IMR-90 (cell line): ENCODE measurements around the gene APBB3. TPM values are rescaled to one million over a fixed set of nuclear protein-coding genes. Genes with fewer than 3 reads are reported as not detected.
A peak's percentile ranks its signal among the peaks of the same experiment; 100 is the strongest.

ENCODE experiments used
- ATAC-seq: fragments of 200-7000 bp; cut with Tn5 transposase; 2 replicates; pipeline ENCODE4 v1.9.1; 2020; ENCODE audit warnings: low read depth, mild to moderate bottlenecking, moderate library complexity
- BruUV-seq: library from RNA; stranded (reverse); fragments of 400-500 nt; replicated peaks from 2 replicates; lab custom pipeline; 2021; lab: Mats Ljungman, UMichigan
- CTCF ChIA-PET: fragments of 300-600 bp; formaldehyde crosslinking; extraction: SDS; loops from one replicate; lab custom pipeline; 2021; ENCODE audit warnings: antibody characterized with exemption; lab: Yijun Ruan, JAX
- POLR2A ChIA-PET: fragments of 300-600 bp; sonication (Branson Sonifier 250); formaldehyde crosslinking; loops from one replicate; lab custom pipeline; 2022; ENCODE audit warnings: antibody characterized with exemption; ENCODE audit not compliant: unreplicated experiment; lab: Charles Lee
- DNase-seq: peaks from one replicate; pipeline ENCODE4 v3.0.0; 2013
- H2AFZ ChIP-seq: replicated peaks from 2 replicates; pipeline ENCODE3; 2013; ENCODE audit warnings: low read length, mild to moderate bottlenecking; ENCODE audit not compliant: poor library complexity
- H2AK5ac ChIP-seq: 2 replicates; pipeline ENCODE4 v1.6.1; 2013; ENCODE audit warnings: low read depth, low read length, inconsistent platforms
- H2AK9ac ChIP-seq: replicated peaks from 2 replicates; pipeline ENCODE3; 2013; ENCODE audit warnings: mild to moderate bottlenecking, low read depth, low read length, moderate library complexity; ENCODE audit not compliant: poor library complexity
- H2BK120ac ChIP-seq: 2 replicates; pipeline ENCODE4 v1.6.1; 2013; ENCODE audit warnings: low read depth, low read length, inconsistent platforms
- H2BK15ac ChIP-seq: 3 replicates; pipeline ENCODE4 v1.6.1; 2013; ENCODE audit warnings: low read depth, low read length, inconsistent platforms
- H2BK20ac ChIP-seq: 2 replicates; pipeline ENCODE4 v1.6.1; 2013; ENCODE audit warnings: low read depth, mild to moderate bottlenecking, inconsistent platforms, low read length, moderate library complexity
- H2BK5ac ChIP-seq: 2 replicates; pipeline ENCODE4 v1.6.1; 2013; ENCODE audit warnings: mild to moderate bottlenecking, low read depth, low read length, inconsistent platforms; ENCODE audit not compliant: poor library complexity, severe bottlenecking
- H3K14ac ChIP-seq: replicated peaks from 2 replicates; pipeline ENCODE4 v1.6.1; 2013; ENCODE audit warnings: low read depth, low read length, inconsistent platforms
- H3K18ac ChIP-seq: 2 replicates; pipeline ENCODE4 v1.6.1; 2013; ENCODE audit warnings: low read depth, low read length, control low read depth
- H3K23ac ChIP-seq: 2 replicates; pipeline ENCODE4 v1.6.1; 2013; ENCODE audit warnings: low read depth, low read length, inconsistent platforms
- H3K27ac ChIP-seq: 2 replicates; pipeline ENCODE4 v1.5.1; 2013; ENCODE audit warnings: mild to moderate bottlenecking, control low read depth, low read length; ENCODE audit not compliant: insufficient read depth
- H3K27me3 ChIP-seq: 2 replicates; pipeline ENCODE4 v1.6.1; 2013; ENCODE audit warnings: low read length; ENCODE audit not compliant: control insufficient read depth, insufficient read depth
- H3K36me3 ChIP-seq: 2 replicates; pipeline ENCODE4 v1.6.1; 2013; ENCODE audit warnings: low read length, mixed read lengths; ENCODE audit not compliant: control insufficient read depth, insufficient read depth
- H3K4ac ChIP-seq: 2 replicates; pipeline ENCODE4 v1.6.1; 2013; ENCODE audit warnings: low read depth, low read length, inconsistent platforms
- H3K4me1 ChIP-seq: 2 replicates; pipeline ENCODE4 v1.6.1; 2013; ENCODE audit warnings: low read length, mixed read lengths; ENCODE audit not compliant: control insufficient read depth, insufficient read depth
- H3K4me2 ChIP-seq: 2 replicates; pipeline ENCODE4 v1.6.1; 2013; ENCODE audit warnings: low read depth, mild to moderate bottlenecking, control low read depth, low read length, moderate library complexity
- H3K4me3 ChIP-seq: 2 replicates; pipeline ENCODE4 v1.5.1; 2013; ENCODE audit warnings: low read depth, mild to moderate bottlenecking, control low read depth, low read length, moderate library complexity; ENCODE audit not compliant: insufficient read depth
- H3K56ac ChIP-seq: 2 replicates; pipeline ENCODE4 v1.6.1; 2013; ENCODE audit warnings: low read length, inconsistent platforms; ENCODE audit not compliant: insufficient read depth; ENCODE audit errors: extremely low read depth
- H3K79me1 ChIP-seq, 2 experiments: 2 replicates each; pipeline ENCODE4 v1.6.1; 2013; ENCODE audit warnings: low read length in 2 of 2, inconsistent platforms in 1 of 2, low read depth in 1 of 2
- H3K9ac ChIP-seq: 2 replicates; pipeline ENCODE4 v1.6.1; 2013; ENCODE audit warnings: low read depth, low read length, control low read depth
- H3K9me1 ChIP-seq: 2 replicates; pipeline ENCODE4 v1.6.1; 2013; ENCODE audit warnings: low read length, inconsistent platforms; ENCODE audit not compliant: insufficient read depth
- H3K9me3 ChIP-seq: 2 replicates; pipeline ENCODE4 v1.6.1; 2013; ENCODE audit warnings: low read length; ENCODE audit not compliant: control insufficient read depth, insufficient read depth
- H4K20me1 ChIP-seq: 2 replicates; pipeline ENCODE4 v1.6.1; 2013; ENCODE audit warnings: low read length, inconsistent platforms; ENCODE audit not compliant: insufficient read depth
- H4K5ac ChIP-seq: 2 replicates; pipeline ENCODE4 v1.6.1; 2013; ENCODE audit warnings: mild to moderate bottlenecking, low read depth, low read length, control low read depth
- H4K8ac ChIP-seq, 2 experiments: 2 replicates each; pipeline ENCODE4 v1.6.1; 2013; ENCODE audit warnings: low read depth in 2 of 2, low read length in 2 of 2, control low read depth in 1 of 2, inconsistent platforms in 1 of 2
- H4K91ac ChIP-seq: 2 replicates; pipeline ENCODE4 v1.6.1; 2013; ENCODE audit warnings: low read depth, low read length, inconsistent platforms; ENCODE audit not compliant: insufficient read depth
- BHLHE40 ChIP-seq: fragments of 150-350 bp; IDR thresholded peaks from 2 replicates; pipeline ENCODE4 v1.6.1; 2016; ENCODE audit warnings: mild to moderate bottlenecking, low read depth, low read length
- CEBPB ChIP-seq: IDR thresholded peaks from 2 replicates; pipeline ENCODE4 v1.6.1; 2012; ENCODE audit warnings: low read depth, low read length, improper control_type of control experiment
- CHD1 ChIP-seq: IDR thresholded peaks from 2 replicates; pipeline ENCODE4 v1.6.1; 2012; ENCODE audit warnings: low read depth, low read length, improper control_type of control experiment
- CTCF ChIP-seq: conservative IDR thresholded peaks from 2 replicates; pipeline ENCODE4 v1.5.1; 2012; ENCODE audit warnings: mild to moderate bottlenecking, low read depth, low read length, improper control_type of control experiment
- ELK1 ChIP-seq: fragments of 150-350 bp; IDR thresholded peaks from 2 replicates; pipeline ENCODE4 v1.6.1; 2016; ENCODE audit warnings: low read depth, mild to moderate bottlenecking, low read length, moderate library complexity, borderline replicate concordance
- FOS ChIP-seq: fragments of 150-350 bp; IDR thresholded peaks from 2 replicates; pipeline ENCODE4 v1.6.1; 2016; ENCODE audit warnings: low read depth, low read length
- MAFK ChIP-seq: IDR thresholded peaks from 2 replicates; pipeline ENCODE4 v1.6.1; 2012; ENCODE audit warnings: low read depth, low read length, improper control_type of control experiment
- MAZ ChIP-seq: IDR thresholded peaks from 2 replicates; pipeline ENCODE4 v1.6.1; 2012; ENCODE audit warnings: low read depth, mild to moderate bottlenecking, low read length, improper control_type of control experiment, moderate library complexity, borderline replicate concordance
- MXI1 ChIP-seq: IDR thresholded peaks from 2 replicates; pipeline ENCODE4 v1.6.1; 2012; ENCODE audit warnings: low read depth, mild to moderate bottlenecking, low read length, moderate library complexity, borderline replicate concordance
- NFE2L2 ChIP-seq: fragments of 150-350 bp; IDR thresholded peaks from 2 replicates; pipeline ENCODE4 v1.6.1; 2016; ENCODE audit warnings: low read depth, mild to moderate bottlenecking, low read length
- POLR2A ChIP-seq: IDR thresholded peaks from 2 replicates; pipeline ENCODE4 v1.6.1; 2012; ENCODE audit warnings: mild to moderate bottlenecking, low read depth, low read length
- RAD21 ChIP-seq: IDR thresholded peaks from 2 replicates; pipeline ENCODE4 v1.6.1; 2012; ENCODE audit warnings: low read length, improper control_type of control experiment
- RCOR1 ChIP-seq: IDR thresholded peaks from 2 replicates; pipeline ENCODE4 v1.6.1; 2012; ENCODE audit warnings: mild to moderate bottlenecking, low read length, improper control_type of control experiment; ENCODE audit not compliant: insufficient replicate concordance
- RFX5 ChIP-seq: IDR thresholded peaks from 2 replicates; pipeline ENCODE4 v1.8.0; 2012; ENCODE audit warnings: low read depth, mild to moderate bottlenecking, low read length, moderate library complexity
- SMC3 ChIP-seq: fragments of 150-350 bp; IDR thresholded peaks from 2 replicates; pipeline ENCODE4 v1.6.1; 2016; ENCODE audit warnings: low read depth, mild to moderate bottlenecking, antibody characterized with exemption, low read length, moderate library complexity
- USF2 ChIP-seq: fragments of 150-350 bp; IDR thresholded peaks from 2 replicates; pipeline ENCODE4 v1.6.1; 2017; ENCODE audit warnings: mild to moderate bottlenecking, antibody characterized with exemption, low read length, low read depth
- WGBS, 2 experiments: methylation state at CpG; one replicate each; pipeline versions ENCODE4 v1.1.5 to v1.1.7; 2013; ENCODE audit warnings: missing lambda C conversion rate in 2 of 2; ENCODE audit not compliant: insufficient read length in 1 of 2; ENCODE audit errors: extremely low coverage in 2 of 2; 5-methylcytosine and 5-hydroxymethylcytosine counted together
- dilution Hi-C: fragments of 300-500 bp; cut with HindIII; formaldehyde crosslinking; loops from one replicate; pipeline ENCODE4 v1.14.3; 2018; ENCODE audit warnings: low sequenced_read_pairs; ENCODE audit not compliant: unreplicated experiment
- in situ Hi-C: fragments of 300-500 bp; cut with MboI; formaldehyde crosslinking; loops from 3 replicates; pipeline ENCODE4 v1.14.3; 2019; ENCODE audit warnings: low sequenced_read_pairs, inconsistent platforms, mixed read lengths
- intact Hi-C: fragments of 100-400 bp; cut with micrococcal nuclease; formaldehyde crosslinking; loops from 2 replicates; pipeline ENCODE4 v1.10.0; 2022
- polyA plus RNA-seq, 3 experiments: library from polyadenylated mRNA; depleted of rRNA; stranded (reverse); fragments of >200 nt; gene quantifications; 2 replicates each; pipeline ENCODE4 v1.2.3, GENCODE V29; 2012; ENCODE audit warnings: low replicate concordance in 1 of 3
- total RNA-seq: library from RNA; depleted of rRNA; stranded (reverse); fragments of >200 nt; gene quantifications from 2 replicates; pipeline ENCODE4 v1.2.3, GENCODE V29; 2012

APBB3 gene
- total and polyA plus RNA-seq, 2 of the 4 experiments (the other 2 are of a cell fraction): 6.6 to 23.8 TPM

GRCh38 chr5:140575309-140575708 lies 10.9 kb upstream of the APBB3 start:
- H3K18ac ChIP-seq: no peak overlapping the region
- no peaks in the 10 kb centered on the region; a peak in 1 of 4 replicates for H3K79me1 ChIP-seq
- H3K9ac ChIP-seq: no peak overlapping the region
- peak overlapping the region; percentile 9 for H2AFZ ChIP-seq
- H3K27ac ChIP-seq: no peak overlapping the region
- POLR2A ChIA-PET: interaction anchor here (0.5 kb wide), 1 partner anchor 160 kb away, joined by 5 read pairs; no protein-coding TSS in a partner anchor
- H4K20me1 ChIP-seq: no peaks in the 10 kb centered on the region
- H2AK9ac ChIP-seq: no peak overlapping the region
- no peak overlapping the region for H4K5ac ChIP-seq
- peak; percentile 52; the same call in 1 of the 2 replicates for ATAC-seq
- 0 out of 2 replicates have a peak, but pooled peaks cover 2% of the 10 kb centered on the region for H3K36me3 ChIP-seq
- no peak overlapping the region for H2BK20ac ChIP-seq
- H4K91ac ChIP-seq: no peak overlapping the region
- H2BK120ac ChIP-seq: no peak overlapping the region
- no peak overlapping the region for H4K8ac ChIP-seq
- H2AK5ac ChIP-seq: no peak overlapping the region
- dilution Hi-C loops (no loop called here), intact Hi-C loops (loop anchor here (1.0 kb wide), 1 partner anchor 60 kb away; no protein-coding TSS in a partner anchor), in situ Hi-C loops (no loop called here)
- WGBS, 2 experiments: no CpG with 5 or more reads among the region's 8 CpGs
- H3K27me3 ChIP-seq: no peaks in the 10 kb centered on the region
- H3K4me2 ChIP-seq: no peak overlapping the region
- no peaks in the 10 kb centered on the region for H3K9me3 ChIP-seq
- H3K23ac ChIP-seq: no peak overlapping the region
- H3K4ac ChIP-seq: no peak overlapping the region
- H3K9me1 ChIP-seq: peaks cover 2% of the 10 kb centered on the region; the same call in 1 of the 2 replicates
- H3K4me3 ChIP-seq: no peak overlapping the region
- CTCF ChIA-PET: no interaction called here
- TF ChIP-seq RCOR1: no peak
- no peak for TF ChIP-seq POLR2A
- no peak for TF ChIP-seq NFE2L2
- TF ChIP-seq ELK1: no peak
- no peak for TF ChIP-seq MXI1
- no peak for TF ChIP-seq FOS
- TF ChIP-seq SMC3: peak; percentile 46
- no peak for TF ChIP-seq CEBPB
- no peak for TF ChIP-seq BHLHE40
- no peak for TF ChIP-seq USF2
- peak; percentile 45; the same call in 1 of the 2 replicates for TF ChIP-seq CTCF
- TF ChIP-seq MAZ: no peak
- no peak for TF ChIP-seq MAFK
- peak; percentile 48; the same call in 1 of the 2 replicates for TF ChIP-seq RAD21
- no peak for TF ChIP-seq CHD1
- TF ChIP-seq RFX5: no peak
- H3K4me1 ChIP-seq: peaks cover 5% of the 10 kb centered on the region; the same call in 1 of the 2 replicates
- BruUV-seq: no TSS peak
- no peak overlapping the region for H3K56ac ChIP-seq
- DNase-seq: peak; percentile 26
- H2BK15ac ChIP-seq: no peak overlapping the region
- H2BK5ac ChIP-seq: no peak overlapping the region
- no peak overlapping the region for H3K14ac ChIP-seq
